GM06990 (cell line): ENCODE data around the gene CACNA1D.

Experiments used
- DNase-seq: peaks from one replicate; pipeline ENCODE4 v3.0.0-alpha.2; 2011; ENCODE audit not compliant: insufficient read length; ENCODE audit errors: extremely low read depth
- H3K27me3 ChIP-seq: replicated peaks from 2 replicates; pipeline ENCODE4 v1.6.0; 2011; ENCODE audit warnings: low read length; ENCODE audit not compliant: control insufficient read depth, insufficient read depth
- H3K36me3 ChIP-seq: 2 replicates; pipeline ENCODE4 v1.5.1; 2011; ENCODE audit warnings: low read length; ENCODE audit not compliant: control insufficient read depth, insufficient read depth
- H3K4me3 ChIP-seq: replicated peaks from 2 replicates; pipeline ENCODE4 v1.5.1; 2011; ENCODE audit warnings: low read depth, mild to moderate bottlenecking, control low read depth, low read length
- CTCF ChIP-seq: IDR thresholded peaks from 2 replicates; pipeline ENCODE4 v1.5.1; 2011; ENCODE audit warnings: low read length, control low read depth, mild to moderate bottlenecking, inconsistent platforms; ENCODE audit not compliant: insufficient read depth, poor library complexity, severe bottlenecking

CACNA1D gene

GRCh38 chr3:53729159-53729558, 234.7 kb downstream of the CACNA1D start:
- H3K4me3 ChIP-seq: no peak overlapping the region
- no peak for TF ChIP-seq CTCF
- H3K36me3 ChIP-seq: no peaks in the 10 kb centered on the region
- no peak for DNase-seq
- no peaks in the 10 kb centered on the region for H3K27me3 ChIP-seq

- Histone ChIP-seq H3K4me3 (no peak overlapping the region), H3K27me3 (no peaks in the 10 kb centered on the region), H3K36me3 (no peaks in the 10 kb centered on the region)
- no peak for DNase-seq
- peak; percentile 38 for TF ChIP-seq CTCF
Observed at GRCh38 chr3:53729618-53730017, 235.2 kb downstream of the CACNA1D start.

- DNase-seq: no peak
- no peak overlapping the region for H3K4me3 ChIP-seq
- H3K27me3 ChIP-seq: no peaks in the 10 kb centered on the region
- TF ChIP-seq CTCF: no peak
- H3K36me3 ChIP-seq: no peaks in the 10 kb centered on the region
Observed at GRCh38 chr3:53730576-53730975, 236.2 kb downstream of the CACNA1D start.

- Histone ChIP-seq H3K4me3 (no peak overlapping the region), H3K27me3 (no peaks in the 10 kb centered on the region), H3K36me3 (no peaks in the 10 kb centered on the region)
- TF ChIP-seq CTCF: no peak
- no peak for DNase-seq
Observed at GRCh38 chr3:53731934-53732624, 237.7 kb downstream of the CACNA1D start.

GRCh38 chr3:53733446-53733845, 239.0 kb downstream of the CACNA1D start:
- Histone ChIP-seq H3K36me3 (no peaks in the 10 kb centered on the region), H3K4me3 (no peak overlapping the region), H3K27me3 (no peaks in the 10 kb centered on the region)
- TF ChIP-seq CTCF: no peak
- no peak for DNase-seq

- no peaks in the 10 kb centered on the region for H3K36me3 ChIP-seq
- DNase-seq: no peak
- no peaks in the 10 kb centered on the region for H3K27me3 ChIP-seq
- no peak for TF ChIP-seq CTCF
- no peak overlapping the region for H3K4me3 ChIP-seq
Observed at GRCh38 chr3:53739966-53740365, 245.6 kb downstream of the CACNA1D start.
